Middle frontal gyrus (tissue), 1 donor: ENCODE measurements around the gene FAM78A.
"Not testable (repeated sequence)": the region's sequence is repeated elsewhere in the genome, so short reads cannot be mapped to it uniquely, and the experiment has no call there.

Experiments
- DNase-seq: peaks from one replicate; pipeline ENCODE4 v3.0.0-alpha.2; 2015; ENCODE audit warnings: low spot score; ENCODE audit errors: extremely low spot score

The FAM78A gene

DNA sequence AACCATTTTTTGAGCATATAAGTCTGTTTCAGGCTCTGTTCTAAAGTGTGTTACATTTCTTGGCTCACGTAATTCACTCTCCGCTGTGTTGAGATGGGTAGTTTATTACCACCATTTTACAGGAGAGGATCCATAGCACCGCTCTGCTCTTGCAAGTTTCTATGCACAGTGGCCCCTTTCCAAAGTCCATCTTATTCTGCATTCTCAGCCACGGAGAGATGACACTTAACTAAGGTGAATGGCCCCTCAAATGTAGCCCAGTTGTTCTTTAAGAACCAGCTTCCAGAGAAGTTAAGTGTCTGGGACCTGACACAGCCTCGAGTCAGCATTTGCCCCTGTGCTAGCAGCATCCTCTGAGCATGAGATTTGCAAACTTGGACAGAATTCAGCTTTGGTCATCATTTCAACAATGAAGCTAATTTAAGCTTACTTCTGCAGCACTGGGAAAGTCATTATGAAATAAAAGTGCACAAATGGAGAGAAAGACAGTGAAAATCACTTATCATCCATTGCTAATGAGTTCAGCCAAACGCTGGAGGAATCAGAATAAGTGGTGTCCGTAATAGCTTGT lies 61.9 kb downstream of the FAM78A start:
- DNase-seq, result no peak

DNA sequence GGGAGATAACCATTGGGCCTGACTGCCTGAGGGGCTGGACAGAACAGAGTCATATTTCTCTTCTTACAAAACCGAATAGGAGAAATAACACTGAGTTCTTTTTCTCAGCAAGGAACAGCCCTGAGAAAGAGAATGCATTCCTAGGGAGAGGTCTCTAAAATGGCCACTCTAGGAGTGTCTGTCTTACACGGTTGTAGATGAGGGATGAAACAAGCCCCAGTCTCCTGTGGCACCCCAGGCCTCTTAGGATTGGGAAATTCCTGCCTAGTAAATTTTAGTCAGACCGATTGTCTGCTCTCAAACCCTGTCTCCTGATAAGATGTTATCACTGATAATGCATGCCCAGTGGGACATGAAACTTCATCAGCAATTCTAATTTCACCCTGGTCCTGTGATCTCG lies 64.4 kb downstream of the FAM78A start:
- not testable (repeated sequence) for DNase-seq
